Measurements from ENCODE around the gene CPNE1. TPM values are rescaled to one million over a fixed set of nuclear protein-coding genes. Genes with fewer than 3 reads are reported as not detected.
A peak's percentile ranks its signal among the peaks of the same experiment; 100 is the strongest.

Gene CPNE1
- total and polyA plus RNA-seq, 10 of the 15 experiments (the other 5 are each of a cell fraction or from before 2014, with no cell fraction given): 84.9 to 209 (median 146) TPM

- no peak for TF ChIP-seq CEBPZ (IDR thresholded peaks at IDR 0.05; ENCODE audit: low read depth, low read length)
- TF ChIP-seq HCFC1 (IDR thresholded peaks at IDR 0.05; ENCODE audit: low read length): 0 out of 2 replicates have a peak, but pooled peaks have one; percentile 12
- TF ChIP-seq SREBF1 (IDR thresholded peaks at IDR 0.05; ENCODE audit: low read length): no peak
- TF ChIP-seq CHD1 (IDR thresholded peaks at IDR 0.05; ENCODE audit: low read depth, low read length): no peak
- TF ChIP-seq, protein P1, sequence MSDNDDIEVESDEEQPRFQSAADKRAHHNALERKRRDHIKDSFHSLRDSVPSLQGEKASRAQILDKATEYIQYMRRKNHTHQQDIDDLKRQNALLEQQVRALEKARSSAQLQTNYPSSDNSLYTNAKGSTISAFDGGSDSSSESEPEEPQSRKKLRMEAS (IDR thresholded peaks at IDR 0.05; ENCODE audit: low read depth, low read length): 0 out of 2 replicates have a peak, but pooled peaks have one; percentile 44
- 0 out of 2 replicates have a peak, but pooled peaks have one; percentile 52 for TF ChIP-seq NKRF (conservative IDR thresholded peaks at IDR 0.05)
- no peak for TF ChIP-seq GABPA (IDR thresholded peaks at IDR 0.05; ENCODE audit: low read depth)
- no peak for TF ChIP-seq NFXL1 (IDR thresholded peaks at IDR 0.05; ENCODE audit: borderline replicate concordance)
- no peak for TF ChIP-seq ATF3 (IDR thresholded peaks at IDR 0.05; ENCODE audit: borderline replicate concordance, extremely low read depth, low read depth, low read length)
- TF ChIP-seq ZNF592 (IDR thresholded peaks at IDR 0.05): no peak
- TF ChIP-seq STAT3 (IDR thresholded peaks at IDR 0.05; ENCODE audit: low read depth, low read length): no peak
- TF ChIP-seq POLR2A (IDR thresholded peaks at IDR 0.05; ENCODE audit: low read depth, low read length): peak; percentile 61
- TF ChIP-seq NR2F1 (conservative IDR thresholded peaks at IDR 0.05): peak; percentile 93
- TF ChIP-seq ZNF384 (IDR thresholded peaks at IDR 0.05; ENCODE audit: borderline replicate concordance, low read depth, low read length): no peak
- TF ChIP-seq IKZF2 (IDR thresholded peaks at IDR 0.05): peak; percentile 32 to 49; a peak in 2 of 4 replicates
- no peak for TF ChIP-seq RCOR1 (conservative IDR thresholded peaks at IDR 0.05; ENCODE audit: low read depth, low read length)
- peak; percentile 42 for TF ChIP-seq RELA (IDR thresholded peaks at IDR 0.05; ENCODE audit: borderline replicate concordance, partially characterized antibody)
- TF ChIP-seq BHLHE40 (IDR thresholded peaks at IDR 0.05; ENCODE audit: borderline replicate concordance in 1 of 2, low read depth in 2 of 2, low read length in 1 of 2): peak; percentile 20 to 34; a peak in 1 of 4 replicates
- peak; percentile 50 for TF ChIP-seq RAD21 (IDR thresholded peaks at IDR 0.05; ENCODE audit: insufficient read depth, low read depth, low read length)
Measured at GRCh38 chr20:35619196-35620095, 45.3 kb downstream of the CPNE1 start (continued).

All from GM12878 (cell line).